Panc1 (cell line): ENCODE results near the gene PIGR. TPM values are rescaled to one million over a fixed set of nuclear protein-coding genes. Genes with fewer than 3 reads are reported as not detected.

ENCODE experiments used
- ATAC-seq: fragments of 200-7000 bp; cut with Tn5 transposase; 2 replicates; pipeline ENCODE4 v1.9.1; 2020; ENCODE audit warnings: mild to moderate bottlenecking, moderate library complexity
- BruUV-seq: library from RNA; stranded (reverse); fragments of 400-500 nt; replicated peaks from 2 replicates; lab custom pipeline; 2021; lab: Mats Ljungman, UMichigan
- CTCF ChIA-PET: fragments of 300-600 bp; sonication (Branson Sonifier 250); formaldehyde crosslinking; loops from one replicate; lab custom pipeline; 2022; ENCODE audit warnings: antibody characterized with exemption; lab: Charles Lee
- POLR2A ChIA-PET: fragments of 300-600 bp; sonication (Branson Sonifier 250); formaldehyde crosslinking; loops from one replicate; lab custom pipeline; 2022; ENCODE audit warnings: antibody characterized with exemption; lab: Charles Lee
- DNase-seq: peaks from one replicate; pipeline ENCODE4 v3.0.0-alpha.2; 2010; ENCODE audit warnings: low read depth, low spot score
- H3K27ac ChIP-seq: 2 replicates; pipeline ENCODE4 v1.5.1; 2011; ENCODE audit warnings: mild to moderate bottlenecking, low read length, inconsistent platforms
- H3K27me3 ChIP-seq: fragments of 200-500 bp; sonication (Bioruptor generic); 2 replicates; pipeline ENCODE4 v1.6.0; 2014; ENCODE audit warnings: low read length, inconsistent platforms; ENCODE audit not compliant: control insufficient read depth, insufficient read depth
- H3K36me3 ChIP-seq: fragments of 200-500 bp; sonication (Bioruptor generic); 2 replicates; pipeline ENCODE4 v1.5.1; 2014; ENCODE audit warnings: inconsistent platforms, mild to moderate bottlenecking, low read length, moderate library complexity; ENCODE audit not compliant: control insufficient read depth, insufficient read depth
- H3K4me1 ChIP-seq: 2 replicates; pipeline ENCODE4 v1.5.1; 2011; ENCODE audit warnings: inconsistent platforms, mild to moderate bottlenecking, low read length, moderate library complexity; ENCODE audit not compliant: control insufficient read depth, insufficient read depth
- H3K4me3 ChIP-seq, 2 experiments: 2 replicates each; pipeline ENCODE4 v1.5.1; 2011 to 2012; ENCODE audit warnings: low read depth in 2 of 2, low read length in 2 of 2, mild to moderate bottlenecking in 2 of 2, inconsistent platforms in 1 of 2, moderate library complexity in 1 of 2
- H3K9me3 ChIP-seq: fragments of 200-500 bp; sonication (Bioruptor generic); 2 replicates; pipeline ENCODE4 v1.5.1; 2014; ENCODE audit warnings: low read depth, mild to moderate bottlenecking, inconsistent platforms, low read length, moderate library complexity; ENCODE audit not compliant: control insufficient read depth, insufficient read depth
- POLR2AphosphoS5 ChIP-seq: IDR thresholded peaks from 2 replicates; pipeline ENCODE4 v1.6.1; 2012; ENCODE audit warnings: mild to moderate bottlenecking, low read depth, low read length, moderate library complexity
- SIN3A ChIP-seq: IDR thresholded peaks from 2 replicates; pipeline ENCODE4 v1.6.1; 2012; ENCODE audit warnings: low read depth, mild to moderate bottlenecking, low read length, moderate library complexity, borderline replicate concordance; ENCODE audit not compliant: insufficient read depth
- TCF7L2 ChIP-seq: IDR thresholded peaks from 2 replicates; pipeline ENCODE4 v1.6.1; 2011; ENCODE audit warnings: mild to moderate bottlenecking, low read depth, low read length, inconsistent platforms
- in situ Hi-C: cut with HindIII; loops from 2 replicates; pipeline ENCODE4 v1.10.0; 2016; ENCODE audit warnings: low sequenced_read_pairs, low pct_unique_long_range_greater_than_20kb
- intact Hi-C: fragments of 100-400 bp; cut with micrococcal nuclease; formaldehyde crosslinking; loops from one replicate; pipeline ENCODE4 v1.10.0; 2022; ENCODE audit not compliant: unreplicated experiment
- total RNA-seq: library from RNA; stranded (reverse); gene quantifications from one replicate; pipeline ENCODE4 v1.2.1, GENCODE V29; 2021; ENCODE audit not compliant: unreplicated experiment
- TF ChIP-seq, protein P1 (sequence below), 2 experiments: IDR thresholded peaks; 2 replicates each; pipeline ENCODE4 v1.6.1; 2011 to 2012; ENCODE audit warnings: low read depth in 2 of 2, control low read depth in 1 of 2, low read length in 1 of 2, mild to moderate bottlenecking in 1 of 2, moderate library complexity in 1 of 2; ENCODE audit not compliant: insufficient read depth in 1 of 2
- TF ChIP-seq, protein P2 (sequence below): fragments of 450-650 bp; IDR thresholded peaks from 2 replicates; pipeline ENCODE4 v1.5.1; 2017; ENCODE audit warnings: mild to moderate bottlenecking

The PIGR gene
- total RNA-seq, 1 experiment from 2014 or later, result 1.4 TPM

DNA sequence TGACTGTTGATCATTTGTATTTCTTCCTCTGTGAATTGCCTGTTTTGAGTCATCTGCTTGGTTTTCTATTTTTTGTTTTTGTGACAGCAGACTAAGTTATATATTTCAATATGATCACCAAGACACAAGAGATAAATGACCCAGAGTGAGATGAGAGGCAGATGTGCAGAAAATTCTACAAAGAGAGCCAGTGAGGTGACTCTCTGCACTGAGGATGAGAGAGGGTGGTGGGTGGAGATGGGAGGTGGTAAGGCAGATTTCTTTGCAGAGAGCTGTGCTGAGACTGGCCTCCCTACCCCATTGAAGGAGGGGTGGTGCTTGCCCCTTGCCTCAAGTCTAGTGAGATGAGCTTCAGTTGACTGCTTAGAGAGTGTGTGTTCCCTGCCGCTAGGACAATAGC, 41.6 kb upstream of the PIGR start:
- BruUV-seq, result no TSS peak
- no peak for DNase-seq
- Histone ChIP-seq H3K4me3 (no peak overlapping the region), H3K4me1 (no peaks in the 10 kb centered on the region), H3K27me3 (peaks cover 9% of the 10 kb centered on the region), H3K36me3 (no peaks in the 10 kb centered on the region), H3K27ac (no peak overlapping the region), H3K9me3 (no peaks in the 10 kb centered on the region)
- in situ Hi-C loops, result no loop called here
- ChIA-PET CTCF (no interaction called here), POLR2A (no interaction called here)
- no peak for ATAC-seq
- TF ChIP-seq SIN3A (no peak), TCF7L2 (no peak), POLR2AphosphoS5 (no peak)
- TF ChIP-seq, protein P1, sequence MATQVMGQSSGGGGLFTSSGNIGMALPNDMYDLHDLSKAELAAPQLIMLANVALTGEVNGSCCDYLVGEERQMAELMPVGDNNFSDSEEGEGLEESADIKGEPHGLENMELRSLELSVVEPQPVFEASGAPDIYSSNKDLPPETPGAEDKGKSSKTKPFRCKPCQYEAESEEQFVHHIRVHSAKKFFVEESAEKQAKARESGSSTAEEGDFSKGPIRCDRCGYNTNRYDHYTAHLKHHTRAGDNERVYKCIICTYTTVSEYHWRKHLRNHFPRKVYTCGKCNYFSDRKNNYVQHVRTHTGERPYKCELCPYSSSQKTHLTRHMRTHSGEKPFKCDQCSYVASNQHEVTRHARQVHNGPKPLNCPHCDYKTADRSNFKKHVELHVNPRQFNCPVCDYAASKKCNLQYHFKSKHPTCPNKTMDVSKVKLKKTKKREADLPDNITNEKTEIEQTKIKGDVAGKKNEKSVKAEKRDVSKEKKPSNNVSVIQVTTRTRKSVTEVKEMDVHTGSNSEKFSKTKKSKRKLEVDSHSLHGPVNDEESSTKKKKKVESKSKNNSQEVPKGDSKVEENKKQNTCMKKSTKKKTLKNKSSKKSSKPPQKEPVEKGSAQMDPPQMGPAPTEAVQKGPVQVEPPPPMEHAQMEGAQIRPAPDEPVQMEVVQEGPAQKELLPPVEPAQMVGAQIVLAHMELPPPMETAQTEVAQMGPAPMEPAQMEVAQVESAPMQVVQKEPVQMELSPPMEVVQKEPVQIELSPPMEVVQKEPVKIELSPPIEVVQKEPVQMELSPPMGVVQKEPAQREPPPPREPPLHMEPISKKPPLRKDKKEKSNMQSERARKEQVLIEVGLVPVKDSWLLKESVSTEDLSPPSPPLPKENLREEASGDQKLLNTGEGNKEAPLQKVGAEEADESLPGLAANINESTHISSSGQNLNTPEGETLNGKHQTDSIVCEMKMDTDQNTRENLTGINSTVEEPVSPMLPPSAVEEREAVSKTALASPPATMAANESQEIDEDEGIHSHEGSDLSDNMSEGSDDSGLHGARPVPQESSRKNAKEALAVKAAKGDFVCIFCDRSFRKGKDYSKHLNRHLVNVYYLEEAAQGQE (IDR thresholded peaks at IDR 0.05; ENCODE audit: insufficient read depth in 1 of 2, low read depth in 2 of 2, low read length in 1 of 2), result no peak
- TF ChIP-seq, protein P2, sequence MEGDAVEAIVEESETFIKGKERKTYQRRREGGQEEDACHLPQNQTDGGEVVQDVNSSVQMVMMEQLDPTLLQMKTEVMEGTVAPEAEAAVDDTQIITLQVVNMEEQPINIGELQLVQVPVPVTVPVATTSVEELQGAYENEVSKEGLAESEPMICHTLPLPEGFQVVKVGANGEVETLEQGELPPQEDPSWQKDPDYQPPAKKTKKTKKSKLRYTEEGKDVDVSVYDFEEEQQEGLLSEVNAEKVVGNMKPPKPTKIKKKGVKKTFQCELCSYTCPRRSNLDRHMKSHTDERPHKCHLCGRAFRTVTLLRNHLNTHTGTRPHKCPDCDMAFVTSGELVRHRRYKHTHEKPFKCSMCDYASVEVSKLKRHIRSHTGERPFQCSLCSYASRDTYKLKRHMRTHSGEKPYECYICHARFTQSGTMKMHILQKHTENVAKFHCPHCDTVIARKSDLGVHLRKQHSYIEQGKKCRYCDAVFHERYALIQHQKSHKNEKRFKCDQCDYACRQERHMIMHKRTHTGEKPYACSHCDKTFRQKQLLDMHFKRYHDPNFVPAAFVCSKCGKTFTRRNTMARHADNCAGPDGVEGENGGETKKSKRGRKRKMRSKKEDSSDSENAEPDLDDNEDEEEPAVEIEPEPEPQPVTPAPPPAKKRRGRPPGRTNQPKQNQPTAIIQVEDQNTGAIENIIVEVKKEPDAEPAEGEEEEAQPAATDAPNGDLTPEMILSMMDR, result no peak
- intact Hi-C loops, result loop anchor here (10.0 kb wide), 2 partner anchors 253 to 353 kb away; partner anchors contain the start of gene DYRK3

DNA sequence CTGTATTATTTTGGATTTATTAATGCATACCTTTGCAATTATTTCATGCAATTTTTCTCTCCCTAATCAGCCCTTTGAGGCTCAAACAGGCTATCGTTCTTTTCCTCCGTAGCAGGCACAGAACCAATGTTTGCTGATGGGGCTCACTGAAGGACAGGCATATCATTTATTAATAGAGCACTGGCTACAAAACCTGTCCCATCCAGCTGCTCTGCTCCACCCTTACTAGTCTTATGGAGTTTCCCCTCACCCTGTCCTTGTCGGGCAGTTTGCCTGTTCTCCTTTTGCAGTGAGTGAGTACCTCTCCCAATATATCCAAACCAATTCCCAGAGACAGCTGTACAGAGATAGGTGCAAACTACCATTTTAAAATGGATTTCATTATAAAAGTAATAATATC, 40.6 kb upstream of the PIGR start:
- ChIA-PET POLR2A (no interaction called here), CTCF (no interaction called here)
- Histone ChIP-seq H3K27me3 (peaks cover 9% of the 10 kb centered on the region), H3K4me3 (no peak overlapping the region), H3K27ac (no peak overlapping the region), H3K4me1 (no peaks in the 10 kb centered on the region), H3K9me3 (no peaks in the 10 kb centered on the region), H3K36me3 (no peaks in the 10 kb centered on the region)
- no peak for DNase-seq
- intact Hi-C loops, result loop anchor here (10.0 kb wide), 2 partner anchors 252 to 352 kb away; partner anchors contain the start of gene DYRK3
- no peak for ATAC-seq
- in situ Hi-C loops, result no loop called here
- TF ChIP-seq, protein P1 (IDR thresholded peaks at IDR 0.05; ENCODE audit: insufficient read depth in 1 of 2, low read depth in 2 of 2, low read length in 1 of 2), result no peak
- no peak for TF ChIP-seq SIN3A
- TF ChIP-seq POLR2AphosphoS5, result no peak
- TF ChIP-seq TCF7L2, result no peak
- TF ChIP-seq, protein P2, result no peak
- no TSS peak for BruUV-seq
